Gastroesophageal sphincter (tissue), 3 donors: ENCODE measurements around the gene NR5A2.

Experiments
- POLR2A ChIP-seq, 2 donors: fragments of 450-650 bp; IDR thresholded peaks; one replicate each; pipeline ENCODE4 v1.6.1; 2017; ENCODE audit warnings: antibody characterized with exemption in 2 of 2, mild to moderate bottlenecking in 2 of 2, moderate library complexity in 1 of 2
- POLR2AphosphoS5 ChIP-seq: sonication (generic); formaldehyde crosslinking; IDR thresholded peaks from one replicate; pipeline ENCODE4 v1.6.1; 2017; ENCODE audit warnings: antibody characterized with exemption
- TF ChIP-seq, protein P1 (sequence below), 4 experiments: fragments of 200-600 bp in 2 of 4; fragments of 450-650 bp in 2 of 4; sonication (generic) in 1 of 4; IDR thresholded peaks; one replicate each; pipeline ENCODE4 v1.5.1; 2017 to 2019; ENCODE audit warnings: antibody characterized with exemption in 4 of 4, mild to moderate bottlenecking in 2 of 4, moderate library complexity in 2 of 4

DNA sequence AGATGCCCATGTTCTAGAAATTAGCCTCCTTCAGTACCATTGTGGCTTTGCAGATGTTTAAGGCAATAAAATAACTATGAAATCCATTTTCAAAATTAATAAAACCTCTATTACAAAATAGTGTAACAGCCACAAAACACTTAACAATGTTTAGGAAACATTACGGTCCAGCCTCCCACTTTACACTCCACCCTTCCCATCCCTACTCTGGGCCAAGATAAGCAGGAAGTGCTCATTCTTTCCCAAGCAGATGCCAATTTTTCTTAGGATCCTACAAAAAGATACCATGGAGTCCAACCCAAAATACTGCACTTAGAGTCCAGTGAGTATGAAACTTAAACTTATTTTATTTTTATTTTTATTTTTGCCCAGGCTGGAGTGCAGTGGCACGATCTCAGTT, 150.8 kb downstream of the NR5A2 start:
- TF ChIP-seq, protein P1, sequence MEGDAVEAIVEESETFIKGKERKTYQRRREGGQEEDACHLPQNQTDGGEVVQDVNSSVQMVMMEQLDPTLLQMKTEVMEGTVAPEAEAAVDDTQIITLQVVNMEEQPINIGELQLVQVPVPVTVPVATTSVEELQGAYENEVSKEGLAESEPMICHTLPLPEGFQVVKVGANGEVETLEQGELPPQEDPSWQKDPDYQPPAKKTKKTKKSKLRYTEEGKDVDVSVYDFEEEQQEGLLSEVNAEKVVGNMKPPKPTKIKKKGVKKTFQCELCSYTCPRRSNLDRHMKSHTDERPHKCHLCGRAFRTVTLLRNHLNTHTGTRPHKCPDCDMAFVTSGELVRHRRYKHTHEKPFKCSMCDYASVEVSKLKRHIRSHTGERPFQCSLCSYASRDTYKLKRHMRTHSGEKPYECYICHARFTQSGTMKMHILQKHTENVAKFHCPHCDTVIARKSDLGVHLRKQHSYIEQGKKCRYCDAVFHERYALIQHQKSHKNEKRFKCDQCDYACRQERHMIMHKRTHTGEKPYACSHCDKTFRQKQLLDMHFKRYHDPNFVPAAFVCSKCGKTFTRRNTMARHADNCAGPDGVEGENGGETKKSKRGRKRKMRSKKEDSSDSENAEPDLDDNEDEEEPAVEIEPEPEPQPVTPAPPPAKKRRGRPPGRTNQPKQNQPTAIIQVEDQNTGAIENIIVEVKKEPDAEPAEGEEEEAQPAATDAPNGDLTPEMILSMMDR (IDR thresholded peaks at IDR 0.05) = no peak
- TF ChIP-seq POLR2A (IDR thresholded peaks at IDR 0.05) (no peak), POLR2AphosphoS5 (no peak)
